Measurements from ENCODE around the gene FTO. TPM values are rescaled to one million over a fixed set of nuclear protein-coding genes. Genes with fewer than 3 reads are reported as not detected.

Gene FTO
- polyA plus RNA-seq, 3 donors, result 16.8 to 51.0 (median 37.7) TPM

DNA sequence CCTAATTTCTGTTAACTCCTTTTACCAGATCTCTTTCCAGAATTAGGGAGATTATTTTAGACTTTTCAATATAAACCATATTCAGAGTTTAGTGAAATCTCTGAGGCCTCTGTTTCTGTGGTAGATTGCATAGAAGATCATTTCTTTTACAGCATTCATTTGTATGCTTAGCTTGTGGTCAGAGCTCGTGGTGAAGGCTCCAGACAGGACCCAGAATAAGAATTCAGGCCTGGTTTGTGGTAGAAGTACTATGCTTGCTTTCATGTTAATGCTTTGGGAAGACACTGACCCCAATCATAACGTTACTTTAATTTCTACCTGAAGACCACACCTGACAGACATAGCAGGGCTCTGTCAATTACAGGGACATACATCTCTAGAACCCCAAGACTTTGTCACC is 258.1 kb downstream of the FTO start:
- peaks cover 0 to 2% of the 10 kb centered on the region in 2 donors for H3K36me3 Mint-ChIP-seq
- Histone ChIP-seq H3K4me1 (ENCODE audit: control insufficient read depth in 1 of 2, insufficient read depth in 2 of 2, low read length in 2 of 2) (no peaks in the 10 kb centered on the region), H3K27me3 (ENCODE audit: control insufficient read depth in 2 of 2, insufficient read depth in 2 of 2, low read length in 2 of 2) (no peaks in the 10 kb centered on the region), H4K20me1 (ENCODE audit: insufficient read depth, low read length) (no peaks in the 10 kb centered on the region), H3K9me3 (replicated peaks in 1 of 2; ENCODE audit: control insufficient read depth in 1 of 2, insufficient read depth in 1 of 2, low read length in 2 of 2) (no peaks in the 10 kb centered on the region), H3K27ac (ENCODE audit: low read depth in 1 of 2, low read length in 2 of 2) (no peak overlapping the region), H3K9ac (ENCODE audit: insufficient read depth, low read length, poor library complexity, severe bottlenecking) (no peak overlapping the region), H3K4me2 (replicated peaks; ENCODE audit: extremely low read depth, low read length, poor library complexity, severe bottlenecking) (no peak overlapping the region), H3K4me3 (replicated peaks in 1 of 3; ENCODE audit: low read depth in 2 of 3, low read length in 3 of 3) (no peak overlapping the region), H3K79me2 (ENCODE audit: insufficient read depth, low read length) (no peaks in the 10 kb centered on the region), H3K36me3 (replicated peaks in 1 of 2; ENCODE audit: control insufficient read depth in 1 of 2, insufficient read depth in 2 of 2, low read length in 2 of 2) (no peaks in the 10 kb centered on the region), H2AFZ (ENCODE audit: insufficient read depth, low read depth, low read length, poor library complexity, severe bottlenecking) (no peak overlapping the region)
- no peak for DNase-seq
- intact Hi-C loops (cut with micrococcal nuclease), result no loop called here
- no peak overlapping the region for H3K4me3 Mint-ChIP-seq
- no peak overlapping the region for H3K27ac Mint-ChIP-seq
- no CpG with 5 or more reads among the region's 2 CpGs for WGBS (ENCODE audit: insufficient coverage)
- TF ChIP-seq, protein P1, sequence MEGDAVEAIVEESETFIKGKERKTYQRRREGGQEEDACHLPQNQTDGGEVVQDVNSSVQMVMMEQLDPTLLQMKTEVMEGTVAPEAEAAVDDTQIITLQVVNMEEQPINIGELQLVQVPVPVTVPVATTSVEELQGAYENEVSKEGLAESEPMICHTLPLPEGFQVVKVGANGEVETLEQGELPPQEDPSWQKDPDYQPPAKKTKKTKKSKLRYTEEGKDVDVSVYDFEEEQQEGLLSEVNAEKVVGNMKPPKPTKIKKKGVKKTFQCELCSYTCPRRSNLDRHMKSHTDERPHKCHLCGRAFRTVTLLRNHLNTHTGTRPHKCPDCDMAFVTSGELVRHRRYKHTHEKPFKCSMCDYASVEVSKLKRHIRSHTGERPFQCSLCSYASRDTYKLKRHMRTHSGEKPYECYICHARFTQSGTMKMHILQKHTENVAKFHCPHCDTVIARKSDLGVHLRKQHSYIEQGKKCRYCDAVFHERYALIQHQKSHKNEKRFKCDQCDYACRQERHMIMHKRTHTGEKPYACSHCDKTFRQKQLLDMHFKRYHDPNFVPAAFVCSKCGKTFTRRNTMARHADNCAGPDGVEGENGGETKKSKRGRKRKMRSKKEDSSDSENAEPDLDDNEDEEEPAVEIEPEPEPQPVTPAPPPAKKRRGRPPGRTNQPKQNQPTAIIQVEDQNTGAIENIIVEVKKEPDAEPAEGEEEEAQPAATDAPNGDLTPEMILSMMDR (IDR thresholded peaks at IDR 0.05), result no peak
- H3K9me3 Mint-ChIP-seq, result peaks cover 0 to 1% (median 0%) of the 10 kb centered on the region in 7 donors
- H3K27me3 Mint-ChIP-seq (ENCODE audit: low read depth in 3 of 3), result no peaks in the 10 kb centered on the region
- no peaks in the 10 kb centered on the region for H3K4me1 Mint-ChIP-seq

DNA sequence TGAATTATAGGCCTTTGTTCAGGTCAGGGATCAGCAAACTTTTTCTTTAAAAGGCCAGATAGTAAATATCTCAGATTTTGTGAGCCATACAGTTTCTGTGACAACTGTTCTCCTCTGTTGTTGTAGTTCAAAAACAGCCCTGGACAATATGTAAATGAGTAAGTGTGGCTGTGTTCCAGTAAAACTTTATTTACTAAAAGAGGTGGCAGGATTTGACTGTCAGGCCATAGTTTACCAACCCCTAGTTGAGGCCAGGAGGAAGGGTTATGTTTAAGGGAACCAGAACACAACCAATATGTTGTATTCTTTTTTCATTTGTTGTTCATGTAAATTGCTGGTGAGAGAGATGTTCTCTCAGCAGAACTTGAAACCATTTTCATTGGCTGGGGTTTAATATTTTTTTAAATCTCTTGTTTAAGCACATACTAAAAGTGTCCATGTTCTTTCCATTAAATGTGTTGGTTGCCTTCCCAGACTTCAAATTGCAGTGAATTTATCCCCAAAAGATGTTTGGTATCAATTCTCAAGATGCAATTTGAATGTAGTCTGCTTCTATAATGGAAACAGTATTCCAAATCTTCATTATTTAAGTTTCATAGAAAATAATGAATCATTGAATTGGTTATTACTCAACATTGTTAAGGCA is 260.3 kb downstream of the FTO start:
- peaks cover 0 to 2% of the 10 kb centered on the region in 2 donors for H3K36me3 Mint-ChIP-seq
- no peaks in the 10 kb centered on the region for H3K9me3 ChIP-seq (replicated peaks in 1 of 2; ENCODE audit: control insufficient read depth in 1 of 2, insufficient read depth in 1 of 2, low read length in 2 of 2)
- H3K9ac ChIP-seq (ENCODE audit: insufficient read depth, low read length, poor library complexity, severe bottlenecking), result no peak overlapping the region
- H3K27me3 Mint-ChIP-seq (ENCODE audit: low read depth in 3 of 3), result no peaks in the 10 kb centered on the region
- no peaks in the 10 kb centered on the region for H3K36me3 ChIP-seq (replicated peaks in 1 of 2; ENCODE audit: control insufficient read depth in 1 of 2, insufficient read depth in 2 of 2, low read length in 2 of 2)
- H3K27me3 ChIP-seq (ENCODE audit: control insufficient read depth in 2 of 2, insufficient read depth in 2 of 2, low read length in 2 of 2), result no peaks in the 10 kb centered on the region
- no peaks in the 10 kb centered on the region for H3K4me1 ChIP-seq (ENCODE audit: control insufficient read depth in 1 of 2, insufficient read depth in 2 of 2, low read length in 2 of 2)
- H3K4me3 Mint-ChIP-seq, result no peak overlapping the region
- TF ChIP-seq, protein P1 (IDR thresholded peaks at IDR 0.05), result no peak
- H3K4me1 Mint-ChIP-seq, result no peaks in the 10 kb centered on the region
- no peak overlapping the region for H3K4me2 ChIP-seq (replicated peaks; ENCODE audit: extremely low read depth, low read length, poor library complexity, severe bottlenecking)
- no peak overlapping the region for H3K27ac Mint-ChIP-seq
- H3K4me3 ChIP-seq (replicated peaks in 1 of 3; ENCODE audit: low read depth in 2 of 3, low read length in 3 of 3), result no peak overlapping the region
- no peak overlapping the region for H2AFZ ChIP-seq (ENCODE audit: insufficient read depth, low read depth, low read length, poor library complexity, severe bottlenecking)
- H4K20me1 ChIP-seq (ENCODE audit: insufficient read depth, low read length), result no peaks in the 10 kb centered on the region
- H3K27ac ChIP-seq (ENCODE audit: low read depth in 1 of 2, low read length in 2 of 2), result no peak overlapping the region
- DNase-seq, result no peak
- peaks cover 0 to 1% (median 0%) of the 10 kb centered on the region in 7 donors for H3K9me3 Mint-ChIP-seq
- intact Hi-C loops (cut with micrococcal nuclease), result no loop called here
- no peaks in the 10 kb centered on the region for H3K79me2 ChIP-seq (ENCODE audit: insufficient read depth, low read length)

All from CD14-positive monocyte (primary cell).